K562 (cell line): ENCODE measurements around the gene PLCB3.

Source experiments
- ELF1 ChIP-seq: fragments of 200-800 bp; sonication (Bioruptor generic); IDR thresholded peaks from 2 replicates; pipeline ENCODE4 v1.6.1; 2016; ENCODE audit warnings: missing genetic modification characterization, missing compliant biosample characterization
- JUN ChIP-seq, 2 experiments: sonication (generic) in 1 of 2; formaldehyde crosslinking in 1 of 2; IDR thresholded peaks; 2 replicates each; pipeline versions ENCODE4 v1.6.1 to v1.8.0; 2012 to 2022; ENCODE audit warnings: borderline replicate concordance in 2 of 2, mild to moderate bottlenecking in 2 of 2, improper control_type of control experiment in 1 of 2, low read depth in 1 of 2, low read length in 1 of 2, missing genetic modification reagents in 1 of 2
- PATZ1 ChIP-seq: fragments of 250-450 bp; sonication (Bioruptor Pico); IDR thresholded peaks from 2 replicates; pipeline ENCODE4 v1.5.0; 2020; ENCODE audit warnings: mild to moderate bottlenecking, borderline replicate concordance
- POLR2H ChIP-seq: IDR thresholded peaks from 2 replicates; pipeline ENCODE4 v1.6.1; 2016; ENCODE audit warnings: missing genetic modification characterization, low read depth, mild to moderate bottlenecking, control low read depth, missing compliant biosample characterization, moderate library complexity
- SETDB1 ChIP-seq: IDR thresholded peaks from one replicate; pipeline ENCODE4 v1.6.1; 2012; ENCODE audit warnings: low read length, control low read depth, inconsistent platforms
- TCF3 ChIP-seq: sonication (generic); formaldehyde crosslinking; IDR thresholded peaks from 2 replicates; pipeline ENCODE4 v1.4.0; 2020; ENCODE audit warnings: mild to moderate bottlenecking, missing genetic modification reagents

- TF ChIP-seq PATZ1 (CRISPR knock-in tag) (no peak), ELF1 (tag) (no peak), JUN (IDR thresholded peaks at IDR 0.05; ENCODE audit: borderline replicate concordance, low read depth, low read length) (no peak), JUN (CRISPR knock-in tag; IDR thresholded peaks at IDR 0.05; ENCODE audit: borderline replicate concordance) (no peak), SETDB1 (no peak), TCF3 (CRISPR knock-in tag) (no peak), POLR2H (tag) (no peak)
Observed at GRCh38 chr11:64220271-64220670, 31.1 kb upstream of the PLCB3 start.
